HG03571 (cell line): ENCODE results near the gene CDKL4.
A peak's percentile ranks its signal among the peaks of the same experiment; 100 is the strongest.
"Not testable (repeated sequence)": the region's sequence is repeated elsewhere in the genome, so short reads cannot be mapped to it uniquely, and the experiment has no call there.

ENCODE experiments used
- ATAC-seq: cut with Tn5 transposase; IDR thresholded peaks from one replicate; pipeline ENCODE4 v1.9.1; 2021; ENCODE audit not compliant: unreplicated experiment

The CDKL4 gene

GRCh38 chr2:39144416-39144815, 99.4 kb downstream of the CDKL4 start:
- ATAC-seq = no peak

- ATAC-seq = no peak
Observed at GRCh38 chr2:39142904-39143605, 100.7 kb downstream of the CDKL4 start.

GRCh38 chr2:39141334-39142271, 102.2 kb downstream of the CDKL4 start:
- ATAC-seq = no peak

- not testable (repeated sequence) for ATAC-seq
Observed at GRCh38 chr2:39140948-39141333, 102.8 kb downstream of the CDKL4 start.

GRCh38 chr2:39140322-39140847, 103.4 kb downstream of the CDKL4 start:
- ATAC-seq = no peak

- no peak for ATAC-seq
Observed at GRCh38 chr2:39139511-39140237, 104.1 kb downstream of the CDKL4 start.

GRCh38 chr2:39138837-39139211, 104.9 kb downstream of the CDKL4 start:
- no peak for ATAC-seq

- ATAC-seq = not testable (repeated sequence)
Observed at GRCh38 chr2:39138187-39138836, 105.5 kb downstream of the CDKL4 start.

- ATAC-seq = no peak
Observed at GRCh38 chr2:39136799-39137198, 107.0 kb downstream of the CDKL4 start.

GRCh38 chr2:39135690-39136259, 108.0 kb downstream of the CDKL4 start:
- no peak for ATAC-seq

GRCh38 chr2:39133215-39133851, 110.4 kb downstream of the CDKL4 start:
- ATAC-seq = no peak

GRCh38 chr2:39128919-39129391, 114.8 kb downstream of the CDKL4 start:
- ATAC-seq = peak; percentile 45

- peak; percentile 33 for ATAC-seq
Observed at GRCh38 chr2:39127973-39128372, 115.8 kb downstream of the CDKL4 start.
